Hematopoietic multipotent progenitor cell treated with erythropoietin and hydrocortisone succinate and interleukin-3 and kit ligand, for 17 days (in vitro differentiated cells): Measurements from ENCODE around the gene PHF2.

Experiments used
- DNase-seq: peaks from one replicate; pipeline ENCODE4 v3.0.0-alpha.2; 2015; ENCODE audit warnings: low spot score

Gene PHF2

GRCh38 chr9:93701494-93702218, 125.3 kb downstream of the PHF2 start:
- no peak for DNase-seq

DNA sequence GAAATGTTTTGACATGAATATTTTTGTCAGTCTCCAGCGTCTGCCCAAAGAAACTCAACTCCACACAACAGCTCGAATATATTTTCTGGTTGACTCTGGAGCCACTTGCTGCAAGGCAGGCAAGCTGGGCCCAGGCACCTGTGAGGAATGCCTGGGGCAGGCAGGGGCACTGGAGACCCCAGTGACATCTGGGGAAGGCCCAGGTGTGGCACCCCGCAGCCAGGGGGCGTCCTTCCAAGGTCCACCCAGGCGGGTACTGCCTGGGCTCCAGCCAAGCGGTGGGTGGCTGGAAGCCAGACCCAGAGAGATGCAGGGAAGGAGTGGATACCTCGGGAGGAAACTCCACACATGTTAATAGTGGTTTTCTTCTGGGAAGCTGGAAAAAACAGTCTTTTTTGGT, 125.9 kb downstream of the PHF2 start:
- DNase-seq, result no peak

DNA sequence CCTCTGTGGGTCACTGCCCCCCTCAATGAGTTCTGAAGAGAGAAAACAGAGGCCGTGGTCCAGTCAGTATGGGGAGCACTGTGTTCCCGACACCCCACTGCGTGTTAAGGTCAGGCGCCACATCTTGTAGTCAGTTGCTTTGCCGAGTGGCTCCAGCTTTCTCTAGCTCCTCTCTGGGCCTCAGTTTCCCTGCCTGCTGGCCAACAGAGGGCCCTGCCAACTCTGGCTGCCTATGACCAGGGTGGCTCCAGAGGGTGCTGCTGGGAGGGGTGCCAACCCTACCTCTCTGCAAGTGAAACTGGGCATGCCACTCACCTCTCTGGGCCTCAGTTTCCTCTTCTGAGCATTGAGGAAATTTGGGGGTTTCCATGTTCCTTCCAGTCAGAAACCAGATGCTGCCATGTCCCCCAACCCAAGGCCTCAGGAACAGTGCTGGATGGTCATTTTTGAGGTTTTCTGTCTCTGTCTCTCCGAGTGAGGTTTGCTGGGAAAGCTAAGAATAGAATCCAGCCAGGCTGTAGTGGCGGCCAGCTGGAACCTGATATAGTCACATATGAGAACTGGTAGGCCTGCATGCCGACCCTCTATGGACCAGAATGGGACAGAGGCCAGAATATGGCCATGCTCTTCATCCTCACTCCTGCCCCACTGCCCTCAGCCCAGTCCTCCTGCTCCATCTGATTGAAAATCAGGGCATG, 132.1 kb downstream of the PHF2 start:
- DNase-seq, result no peak

- DNase-seq, result no peak
These were observed 132.6 kb downstream of the PHF2 start for GRCh38 chr9:93708987-93709302.

DNA sequence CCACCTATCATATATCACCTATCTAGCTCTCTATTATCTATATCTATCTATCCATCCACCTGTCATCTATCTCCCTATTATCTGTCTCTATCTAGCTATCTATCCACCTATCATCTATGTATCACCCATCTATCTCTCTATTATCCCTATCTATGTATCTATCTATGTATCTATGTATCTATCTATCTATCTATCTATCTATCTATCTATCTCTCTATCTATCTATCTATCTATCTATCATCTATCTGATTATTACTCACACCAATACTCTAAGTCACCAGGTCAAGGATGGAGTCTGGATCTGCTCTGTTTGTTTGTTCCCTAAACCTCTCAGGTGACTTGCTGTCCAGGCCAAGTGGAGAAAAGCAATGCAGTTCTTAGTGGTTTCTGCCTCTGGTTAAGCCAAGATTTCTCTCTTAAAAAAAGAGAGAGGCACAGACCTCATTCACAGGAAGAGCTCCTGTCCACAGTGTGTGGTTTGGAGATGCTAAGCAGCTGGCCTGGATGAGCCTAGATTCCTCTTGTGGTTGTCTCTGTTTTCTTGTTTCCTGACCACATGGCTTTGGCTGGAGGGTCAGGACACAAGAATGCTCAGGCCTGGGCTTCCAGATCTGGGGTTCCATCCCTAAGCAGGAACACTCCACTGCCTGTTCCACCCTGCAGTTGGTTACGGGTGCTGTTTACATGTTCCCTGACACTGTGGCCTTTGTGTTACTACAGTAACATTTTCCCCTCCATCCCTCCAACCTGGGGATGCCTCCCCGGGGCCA, 133.4 kb downstream of the PHF2 start:
- no peak for DNase-seq

DNA sequence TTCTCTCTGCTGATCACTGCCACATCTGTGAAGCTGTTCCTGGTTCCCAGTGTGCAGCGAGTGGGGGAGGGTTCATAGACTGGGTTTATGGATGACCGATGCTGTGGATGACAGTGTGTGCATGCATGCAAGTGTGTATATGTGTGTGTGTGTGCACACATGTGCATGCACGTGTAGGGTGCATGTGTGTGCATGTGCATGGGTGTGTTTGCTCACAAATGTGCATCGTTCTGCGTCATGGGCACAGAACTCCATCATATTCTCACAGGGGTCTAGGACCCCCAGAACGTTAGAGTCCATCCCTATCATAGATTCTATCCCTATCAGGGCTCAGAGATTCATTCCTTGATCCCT, 134.0 kb downstream of the PHF2 start:
- DNase-seq, result no peak

DNA sequence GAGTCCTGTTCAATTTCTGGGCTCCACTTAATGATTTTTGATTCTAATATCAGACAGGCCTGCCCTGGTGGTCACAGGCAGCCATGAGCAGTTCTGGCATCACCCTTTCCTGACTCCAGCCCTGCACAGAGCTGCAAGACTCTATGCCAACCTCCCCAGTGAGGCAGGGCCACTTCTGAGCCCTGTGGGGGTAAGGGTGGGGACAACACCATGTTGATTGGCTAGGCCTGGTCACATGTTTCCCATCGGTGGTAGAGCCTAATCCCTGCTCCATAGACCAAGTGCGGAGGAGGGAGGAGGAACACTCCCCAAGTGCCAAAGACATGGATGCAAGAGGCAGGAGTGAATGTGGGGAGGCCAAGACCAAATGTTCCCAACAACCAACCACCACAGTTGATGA, 134.6 kb downstream of the PHF2 start:
- no peak for DNase-seq

GRCh38 chr9:93712896-93713295, 136.5 kb downstream of the PHF2 start:
- no peak for DNase-seq

DNA sequence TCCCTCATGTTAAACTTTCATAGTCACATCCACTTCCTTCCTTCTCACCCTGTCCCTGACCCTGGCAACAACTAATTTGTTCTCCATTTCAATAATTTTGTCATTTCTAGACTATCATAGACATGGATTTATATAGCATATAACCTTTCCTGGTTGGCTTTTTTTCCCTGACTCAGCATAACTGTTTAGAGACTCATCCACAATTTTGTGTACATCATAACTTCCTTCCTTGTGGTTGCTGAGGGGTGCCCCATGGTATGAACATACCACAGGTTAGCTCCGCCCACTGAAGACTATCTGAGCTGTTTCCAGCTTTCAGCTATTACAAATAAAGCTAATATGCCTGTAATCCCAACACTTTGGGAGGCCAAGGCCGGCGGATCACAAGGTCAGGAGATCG, 137.3 kb downstream of the PHF2 start:
- DNase-seq, result no peak

- no peak for DNase-seq
These were observed 145.1 kb downstream of the PHF2 start for GRCh38 chr9:93721417-93721965.

DNA sequence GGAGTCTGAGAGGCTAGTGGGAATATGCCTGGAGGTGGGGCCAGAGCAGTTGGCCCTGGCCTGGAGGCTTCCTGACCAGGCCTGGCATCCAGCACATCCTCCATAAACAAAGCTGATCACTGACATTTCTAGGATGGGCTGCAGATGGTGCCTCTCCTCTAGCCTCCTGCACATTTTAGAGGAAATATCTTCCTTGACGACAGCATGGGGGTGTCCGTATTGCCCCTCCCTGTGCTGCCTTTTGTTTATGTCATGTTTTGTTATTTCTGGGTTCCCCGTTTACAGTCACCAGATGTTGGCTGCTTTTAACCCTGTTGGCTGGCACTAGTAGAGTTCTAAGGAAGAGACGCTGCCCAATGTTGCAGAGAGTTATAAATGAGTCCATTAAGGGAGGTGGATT, 148.5 kb downstream of the PHF2 start:
- DNase-seq, result no peak

- no peak for DNase-seq
These were observed 149.0 kb downstream of the PHF2 start for GRCh38 chr9:93725382-93725781.

GRCh38 chr9:93726147-93726546, 149.8 kb downstream of the PHF2 start:
- DNase-seq, result no peak
